Keratinocyte (primary cell): ENCODE data around the gene JSRP1. TPM values are rescaled to one million over a fixed set of nuclear protein-coding genes. Genes with fewer than 3 reads are reported as not detected.

ENCODE experiments used
- DNase-seq: peaks from one replicate; pipeline ENCODE4 v3.0.0-alpha.2; 2011; ENCODE audit warnings: low read depth, missing footprints, low spot score
- FAIRE-seq: peaks from 2 replicates; lab custom pipeline; 2011; peaks lifted over from hg19 to GRCh38; lab: Jason Lieb, UNC
- H2AFZ ChIP-seq: 2 replicates; pipeline ENCODE4 v1.6.0; 2012; ENCODE audit warnings: low read length, control low read depth, inconsistent platforms; ENCODE audit not compliant: control insufficient read depth
- H3K27ac ChIP-seq: 2 replicates; pipeline ENCODE4 v1.5.1; 2011; ENCODE audit warnings: low read length; ENCODE audit not compliant: control insufficient read depth, insufficient read depth
- H3K27me3 ChIP-seq: 3 replicates; pipeline ENCODE4 v1.6.0; 2011; ENCODE audit warnings: low read length; ENCODE audit not compliant: control insufficient read depth, insufficient read depth; ENCODE audit errors: extremely low read depth
- H3K36me3 ChIP-seq, 2 experiments: 2 replicates in 1 of 2; 3 replicates in 1 of 2; pipeline ENCODE4 v1.5.1; 2011; ENCODE audit warnings: low read length in 2 of 2, mild to moderate bottlenecking in 1 of 2; ENCODE audit not compliant: control insufficient read depth in 2 of 2, insufficient read depth in 2 of 2; ENCODE audit errors: extremely low read depth in 1 of 2
- H3K4me1 ChIP-seq: 3 replicates; pipeline ENCODE4 v1.5.1; 2011; ENCODE audit warnings: low read length; ENCODE audit not compliant: control insufficient read depth, insufficient read depth; ENCODE audit errors: extremely low read depth
- H3K4me2 ChIP-seq: 3 replicates; pipeline ENCODE4 v1.6.0; 2011; ENCODE audit warnings: low read depth, low read length; ENCODE audit not compliant: control insufficient read depth, insufficient read depth; ENCODE audit errors: extremely low read depth
- H3K4me3 ChIP-seq, 3 experiments: fragments of 200-600 bp in 1 of 3; sonication (generic) in 1 of 3; 2 replicates in 2 of 3; 3 replicates in 1 of 3; pipeline ENCODE4 v1.5.1; 2011 to 2016; ENCODE audit warnings: low read length in 3 of 3, mild to moderate bottlenecking in 3 of 3, control low read depth in 2 of 3, inconsistent platforms in 1 of 3, low read depth in 1 of 3, mixed read lengths in 1 of 3, mixed run types in 1 of 3, moderate library complexity in 1 of 3; ENCODE audit not compliant: control insufficient read depth in 2 of 3, insufficient read depth in 2 of 3; ENCODE audit errors: extremely low read depth in 1 of 3
- H3K79me2 ChIP-seq: 2 replicates; pipeline ENCODE4 v1.6.0; 2012; ENCODE audit warnings: low read length; ENCODE audit not compliant: control insufficient read depth, insufficient read depth
- H3K9ac ChIP-seq: 3 replicates; pipeline ENCODE4 v1.6.0; 2011; ENCODE audit warnings: low read length; ENCODE audit not compliant: control insufficient read depth, insufficient read depth; ENCODE audit errors: extremely low read depth
- H3K9me1 ChIP-seq: 3 replicates; pipeline ENCODE4 v1.6.0; 2011; ENCODE audit warnings: low read length; ENCODE audit not compliant: control insufficient read depth, insufficient read depth; ENCODE audit errors: extremely low read depth
- H3K9me3 ChIP-seq: 2 replicates; pipeline ENCODE4 v1.5.1; 2012; ENCODE audit warnings: low read depth, low read length; ENCODE audit not compliant: control insufficient read depth
- H4K20me1 ChIP-seq: 3 replicates; pipeline ENCODE4 v1.6.0; 2011; ENCODE audit warnings: low read length; ENCODE audit not compliant: control insufficient read depth, insufficient read depth; ENCODE audit errors: extremely low read depth
- CTCF ChIP-seq, 3 experiments: IDR thresholded peaks in 1 of 3; conservative IDR thresholded peaks in 1 of 3; optimal IDR thresholded peaks in 1 of 3; 2 replicates in 2 of 3; 3 replicates in 1 of 3; pipeline versions ENCODE3 to v1.5.1; 2011; ENCODE audit warnings: low read length in 3 of 3, mild to moderate bottlenecking in 3 of 3, moderate library complexity in 2 of 3, control low read depth in 1 of 3, inconsistent platforms in 1 of 3; ENCODE audit not compliant: insufficient read depth in 2 of 3; ENCODE audit errors: extremely low read depth in 1 of 3
- EZH2 ChIP-seq: IDR thresholded peaks from one replicate; pipeline ENCODE4 v1.6.1; 2012; ENCODE audit warnings: inconsistent platforms, mild to moderate bottlenecking, low read length, moderate library complexity
- dilution Hi-C: fragments of 300-500 bp; cut with MboI; formaldehyde crosslinking; loops from one replicate; pipeline ENCODE4 v1.7.0; 2020; ENCODE audit warnings: low sequenced_read_pairs; ENCODE audit not compliant: extremely low pct_ligation_motif_present
- polyA plus RNA-seq, 5 experiments: library from polyadenylated mRNA; depleted of rRNA in 3 of 5; stranded (reverse) in 3 of 5; stranded (forward) in 1 of 5; unstranded in 1 of 5; fragments of >200 nt; gene quantifications; 1 replicate in 1 of 5; 2 replicates in 3 of 5; 3 replicates in 1 of 5; pipeline versions ENCODE4 v1.2.1 to v1.2.3, GENCODE V29; 2011 to 2012; ENCODE audit warnings: missing spikeins in 2 of 5, low read depth in 1 of 5, low replicate concordance in 1 of 5

Gene JSRP1
- polyA plus RNA-seq, 1 donor (not counting 4 experiments of a cell fraction or from before 2014, with no cell fraction given): not detected

- no peak for TF ChIP-seq EZH2
- no peak for TF ChIP-seq CTCF (optimal IDR thresholded peaks at IDR 0.05 in 1 of 3, IDR thresholded peaks at IDR 0.05 in 1 of 3, conservative IDR thresholded peaks at IDR 0.05 in 1 of 3; ENCODE audit: extremely low read depth in 1 of 3, insufficient read depth in 2 of 3, low read length in 3 of 3)
- Histone ChIP-seq H3K9me1 (no peaks in the 10 kb centered on the region), H3K9ac (no peak overlapping the region), H3K79me2 (peaks cover 20% of the 10 kb centered on the region), H3K9me3 (no peaks in the 10 kb centered on the region), H3K27ac (no peak overlapping the region), H3K36me3 (peaks cover 13 to 32% of the 10 kb centered on the region in 2 experiments), H3K27me3 (peaks cover 31% of the 10 kb centered on the region), H3K4me3 (no peak overlapping the region), H3K4me2 (no peak overlapping the region), H4K20me1 (peaks cover 19% of the 10 kb centered on the region), H2AFZ (no peak overlapping the region), H3K4me1 (no peaks in the 10 kb centered on the region)
- DNase-seq (no peak), FAIRE-seq (no peak)
- dilution Hi-C loops: no loop called here
These were observed 8.7 kb downstream of the JSRP1 start for GRCh38 chr19:2247433-2248101.

GRCh38 chr19:2246801-2247361 is 9.3 kb downstream of the JSRP1 start:
- Histone ChIP-seq H3K9ac (no peak overlapping the region), H4K20me1 (peaks cover 26% of the 10 kb centered on the region), H2AFZ (no peak overlapping the region), H3K36me3 (peaks cover 13 to 32% of the 10 kb centered on the region in 2 experiments), H3K4me1 (no peaks in the 10 kb centered on the region), H3K27ac (no peak overlapping the region), H3K4me2 (no peak overlapping the region), H3K79me2 (peaks cover 27% of the 10 kb centered on the region), H3K9me1 (no peaks in the 10 kb centered on the region), H3K4me3 (no peak overlapping the region), H3K9me3 (no peaks in the 10 kb centered on the region), H3K27me3 (peaks cover 24% of the 10 kb centered on the region)
- DNase-seq (no peak), FAIRE-seq (no peak)
- TF ChIP-seq CTCF (optimal IDR thresholded peaks at IDR 0.05 in 1 of 3, IDR thresholded peaks at IDR 0.05 in 1 of 3, conservative IDR thresholded peaks at IDR 0.05 in 1 of 3; ENCODE audit: extremely low read depth in 1 of 3, insufficient read depth in 2 of 3, low read length in 3 of 3) (no peak), EZH2 (no peak)
- dilution Hi-C loops: no loop called here
